Prostate gland (tissue), 2 donors: Measurements from ENCODE around the gene LMNTD1. TPM values are rescaled to one million over a fixed set of nuclear protein-coding genes. Genes with fewer than 3 reads are reported as not detected.

Source experiments
- DNase-seq: peaks from one replicate; pipeline ENCODE4 v3.0.0-alpha.2; 2019; ENCODE audit warnings: low spot score
- H3K27ac ChIP-seq, 2 donors: fragments of 200-600 bp; sonication (generic); 2 replicates each; pipeline ENCODE4 v1.5.1; 2017 to 2019
- H3K27me3 ChIP-seq: fragments of 200-600 bp; sonication (generic); replicated peaks from 2 replicates; pipeline ENCODE4 v1.5.1; 2019; ENCODE audit not compliant: insufficient read depth
- H3K36me3 ChIP-seq, 2 donors: fragments of 200-600 bp; sonication (generic); 1 replicate in 1 of 2; 2 replicates in 1 of 2; pipeline versions ENCODE4 v1.5.1 to v1.8.1; 2017 to 2019
- H3K4me1 ChIP-seq: fragments of 200-600 bp; sonication (generic); replicated peaks from 2 replicates; pipeline ENCODE4 v1.5.1; 2019
- H3K4me3 ChIP-seq, 2 donors: fragments of 200-600 bp; sonication (generic); 2 replicates each; pipeline ENCODE4 v1.5.1; 2017 to 2019
- H3K9me3 ChIP-seq: fragments of 200-600 bp; sonication (generic); 2 replicates; pipeline ENCODE4 v1.5.1; 2017
- CTCF ChIP-seq, 4 experiments: fragments of 200-600 bp in 2 of 4; fragments of 450-650 bp in 2 of 4; sonication (generic) in 2 of 4; IDR thresholded peaks; 1 replicate in 3 of 4; 2 replicates in 1 of 4; pipeline ENCODE4 v1.5.1; 2016 to 2019; ENCODE audit warnings: antibody characterized with exemption in 4 of 4, mild to moderate bottlenecking in 2 of 4, moderate library complexity in 2 of 4
- POLR2A ChIP-seq: fragments of 450-650 bp; IDR thresholded peaks from one replicate; pipeline ENCODE4 v1.6.1; 2016; ENCODE audit warnings: antibody characterized with exemption, mild to moderate bottlenecking
- POLR2AphosphoS5 ChIP-seq: sonication (generic); formaldehyde crosslinking; IDR thresholded peaks from one replicate; pipeline ENCODE4 v1.6.1; 2017; ENCODE audit warnings: antibody characterized with exemption
- WGBS: methylation state at CpG from one replicate; pipeline ENCODE4 v1.1.5; 2018; 5-methylcytosine and 5-hydroxymethylcytosine counted together
- intact Hi-C: fragments of 100-400 bp; cut with DNase I; formaldehyde crosslinking; loops from one replicate; pipeline ENCODE4 v1.14.2; 2022
- total RNA-seq, 2 donors: library from RNA; depleted of rRNA; stranded (reverse); fragments of >200 nt; gene quantifications; one replicate each; pipeline ENCODE4 v1.1.0, GENCODE V29; 2016

The LMNTD1 gene
- total RNA-seq, 2 donors from 2014 or later: 3.5 TPM; not detected in 1

- Histone ChIP-seq H3K9me3 (no peaks in the 10 kb centered on the region), H3K36me3 (no peaks in the 10 kb centered on the region), H3K4me1 (no peaks in the 10 kb centered on the region), H3K27me3 (no peaks in the 10 kb centered on the region), H3K27ac (no peak overlapping the region), H3K4me3 (no peak overlapping the region)
- no peak for DNase-seq
- intact Hi-C loops: no loop called here
- WGBS: 13% methylated on average over 5 of the region's 5 CpGs
- TF ChIP-seq POLR2A (no peak), CTCF (IDR thresholded peaks at IDR 0.05) (no peak), POLR2AphosphoS5 (no peak)
Observed at GRCh38 chr12:25584596-25584995, 31.5 kb upstream of the LMNTD1 start.

DNA sequence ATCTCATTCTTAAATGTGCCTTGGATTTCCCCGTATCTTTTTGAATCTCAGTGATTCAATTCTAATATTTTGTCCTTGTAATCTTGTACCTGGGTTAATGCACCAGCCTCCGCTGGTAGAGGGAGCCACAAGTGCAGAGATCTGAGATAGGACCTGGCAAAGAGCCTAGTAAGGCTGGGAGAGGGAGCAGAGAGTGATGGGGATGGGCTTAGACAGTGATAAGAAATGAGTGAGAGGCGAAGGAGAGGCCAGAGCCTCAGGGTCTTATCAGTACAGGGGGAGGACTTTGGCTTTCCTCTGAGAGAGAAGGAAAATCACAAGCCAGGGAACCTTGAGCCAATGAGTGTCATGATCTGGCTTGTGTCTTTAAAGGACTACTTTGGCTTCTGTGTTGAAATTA lies 30.5 kb upstream of the LMNTD1 start:
- TF ChIP-seq POLR2A: no peak
- TF ChIP-seq CTCF (IDR thresholded peaks at IDR 0.05): peak in 2 of 4 experiments; percentile 8 to 21
- TF ChIP-seq POLR2AphosphoS5: peak; percentile 8
- Histone ChIP-seq H3K4me1 (no peaks in the 10 kb centered on the region), H3K27ac (no peak overlapping the region), H3K27me3 (no peaks in the 10 kb centered on the region), H3K9me3 (no peaks in the 10 kb centered on the region), H3K36me3 (no peaks in the 10 kb centered on the region), H3K4me3 (no peak overlapping the region)
- WGBS: 62% methylated on average over 3 of the region's 3 CpGs
- intact Hi-C loops: no loop called here
- DNase-seq: no peak

GRCh38 chr12:25581067-25581466 lies 28.0 kb upstream of the LMNTD1 start:
- intact Hi-C loops: no loop called here
- 89% methylated on average over 5 of the region's 5 CpGs for WGBS
- Histone ChIP-seq H3K9me3 (no peaks in the 10 kb centered on the region), H3K4me3 (no peak overlapping the region), H3K27me3 (no peaks in the 10 kb centered on the region), H3K4me1 (no peaks in the 10 kb centered on the region), H3K36me3 (no peaks in the 10 kb centered on the region), H3K27ac (no peak overlapping the region)
- TF ChIP-seq CTCF (IDR thresholded peaks at IDR 0.05) (no peak), POLR2A (no peak), POLR2AphosphoS5 (no peak)
- no peak for DNase-seq

DNA sequence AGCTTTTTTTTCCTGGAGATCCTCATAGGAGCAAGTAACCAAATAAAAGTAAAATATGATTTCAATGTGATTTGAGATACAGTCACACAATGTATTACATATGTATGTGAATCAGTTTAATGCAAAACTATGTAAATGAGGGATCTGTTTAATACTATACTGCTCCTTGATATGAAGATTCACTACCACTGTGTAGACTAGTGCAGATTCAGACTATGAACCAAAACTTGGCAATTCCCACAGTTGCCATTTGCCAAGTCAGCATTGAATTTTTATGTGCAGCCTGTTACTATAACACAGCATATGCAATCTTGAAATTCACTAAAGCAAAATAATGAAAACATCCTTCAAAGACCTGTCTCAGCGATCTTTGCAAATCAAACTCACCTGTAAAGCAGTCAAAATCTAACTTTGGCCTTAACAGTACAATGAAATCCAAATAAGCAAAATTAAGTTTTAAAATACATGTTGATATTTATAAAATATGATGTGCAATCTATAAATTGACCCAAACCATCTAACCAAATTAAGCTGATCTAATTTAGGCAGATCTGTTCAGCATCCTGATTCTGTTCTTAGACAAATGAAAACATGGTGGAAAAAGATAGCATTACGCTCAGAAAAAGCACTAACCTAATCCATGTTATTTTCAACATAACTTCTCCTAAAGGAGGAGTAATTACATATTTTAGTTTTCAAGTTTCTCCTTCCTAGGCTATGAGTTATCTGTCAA lies 25.5 kb upstream of the LMNTD1 start:
- H3K4me1 ChIP-seq: no peaks in the 10 kb centered on the region
- no peaks in the 10 kb centered on the region for H3K9me3 ChIP-seq
- no peak for TF ChIP-seq POLR2AphosphoS5
- TF ChIP-seq POLR2A: no peak
- TF ChIP-seq CTCF (IDR thresholded peaks at IDR 0.05): no peak
- no peak overlapping the region for H3K4me3 ChIP-seq
- no peaks in the 10 kb centered on the region for H3K36me3 ChIP-seq
- DNase-seq: no peak
- no peak overlapping the region for H3K27ac ChIP-seq
- WGBS: 73% methylated on average over 2 of the region's 2 CpGs
- H3K27me3 ChIP-seq: no peaks in the 10 kb centered on the region
- intact Hi-C loops: no loop called here

GRCh38 chr12:25574761-25575160 lies 21.7 kb upstream of the LMNTD1 start:
- Histone ChIP-seq H3K4me3 (no peak overlapping the region), H3K4me1 (no peaks in the 10 kb centered on the region), H3K36me3 (no peaks in the 10 kb centered on the region), H3K27me3 (no peaks in the 10 kb centered on the region), H3K9me3 (no peaks in the 10 kb centered on the region), H3K27ac (no peak overlapping the region)
- intact Hi-C loops: no loop called here
- no peak for TF ChIP-seq CTCF (IDR thresholded peaks at IDR 0.05)
- no peak for TF ChIP-seq POLR2AphosphoS5
- no peak for TF ChIP-seq POLR2A
- DNase-seq: no peak
- WGBS: 37% methylated on average over 1 of the region's 1 CpG
